HG02623 (cell line): Measurements from ENCODE around the gene MRPL9.

ENCODE experiments used
- ATAC-seq: cut with Tn5 transposase; IDR thresholded peaks from one replicate; pipeline ENCODE4 v1.9.1; 2021; ENCODE audit warnings: moderate library complexity; ENCODE audit not compliant: unreplicated experiment

Gene MRPL9

GRCh38 chr1:151713874-151714273 lies 49.4 kb downstream of the MRPL9 start:
- ATAC-seq = no peak

- no peak for ATAC-seq
Observed at GRCh38 chr1:151713044-151713443, 50.3 kb downstream of the MRPL9 start.

DNA sequence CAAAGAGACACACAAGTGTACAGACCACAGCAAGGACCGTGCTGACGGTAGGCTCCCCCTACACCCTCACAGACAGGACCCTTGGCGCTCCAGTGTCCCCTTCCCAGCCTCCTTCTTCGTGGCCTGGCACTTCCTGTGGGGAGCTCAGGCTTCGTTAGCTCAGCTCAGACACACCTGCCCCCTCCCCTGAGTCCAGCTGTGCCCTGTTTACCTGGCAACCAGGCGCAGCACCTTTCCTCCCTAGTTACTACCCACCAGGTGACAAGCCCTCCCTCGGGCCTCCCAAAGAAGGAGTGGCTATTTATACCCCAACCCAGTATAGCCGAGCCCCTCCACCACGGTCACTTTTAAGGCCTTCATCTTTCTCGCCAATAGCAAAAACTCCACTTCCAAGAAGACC lies 51.3 kb downstream of the MRPL9 start:
- no peak for ATAC-seq

DNA sequence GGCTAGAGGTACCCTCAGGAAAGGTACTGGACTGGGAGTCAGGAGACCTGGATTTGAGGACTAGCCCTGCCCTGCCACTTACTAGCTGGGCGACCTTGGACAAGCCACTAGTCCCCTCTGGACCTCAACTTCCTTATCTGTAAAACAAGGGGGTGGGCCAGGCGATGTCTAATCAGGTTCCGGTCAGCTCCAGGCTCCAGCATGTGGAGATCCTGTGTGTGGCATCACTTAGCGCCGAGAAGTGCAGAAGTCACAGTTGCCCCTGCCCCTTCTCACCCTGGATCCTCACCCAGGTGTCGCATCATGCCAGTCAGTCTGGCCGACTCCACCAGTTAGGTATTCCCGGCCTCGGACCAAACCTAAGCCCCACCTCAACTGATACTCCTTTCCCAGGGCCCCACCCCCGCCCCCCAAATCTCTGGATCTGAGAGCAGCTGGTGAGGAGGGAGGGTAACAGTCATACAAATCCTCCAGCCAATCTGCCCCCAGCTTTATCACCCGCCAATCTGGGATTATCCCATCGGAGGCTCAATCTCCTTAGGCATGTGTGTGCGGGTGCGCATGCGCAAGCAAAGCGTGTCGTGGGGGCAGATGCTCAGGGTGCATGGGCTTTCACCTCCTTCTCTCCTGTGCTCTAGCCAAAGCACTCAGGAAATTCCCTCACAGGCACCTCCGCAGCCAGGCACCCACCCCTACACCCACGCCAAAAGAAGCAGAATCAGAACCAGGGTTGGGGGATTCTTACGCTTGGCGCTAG lies 52.1 kb downstream of the MRPL9 start:
- ATAC-seq = no peak

GRCh38 chr1:151710187-151710840 lies 53.0 kb downstream of the MRPL9 start:
- no peak for ATAC-seq
